NCI-H1930 (cell line): Measurements from ENCODE around the gene DPH2.

Experiments used
- DNase-seq, 2 experiments: peaks; one replicate each; lab custom pipeline; 2025; lab: John Stamatoyannopoulos, UW

Gene DPH2

GRCh38 chr1:43969746-43970466 is at the start of gene DPH2:
Gene DPH2, plus strand, starts transcription at chr1:43970010. Its CDS starts 166 bp downstream, at chr1:43970176.
- DNase-seq, result peak; percentile 94 to 95

- no peak for DNase-seq
Observed at GRCh38 chr1:43921022-43921421, 48.8 kb upstream of the DPH2 start.

- no peak for DNase-seq
Observed at GRCh38 chr1:43924516-43924915, 45.3 kb upstream of the DPH2 start.

- no peak for DNase-seq
Observed at GRCh38 chr1:43925846-43926245, 44.0 kb upstream of the DPH2 start.

- no peak for DNase-seq
Observed at GRCh38 chr1:43930168-43930948, 39.5 kb upstream of the DPH2 start.

- DNase-seq, result no peak
Observed at GRCh38 chr1:43930949-43931275, 38.9 kb upstream of the DPH2 start.

- no peak for DNase-seq
Observed at GRCh38 chr1:43931711-43932660, 37.8 kb upstream of the DPH2 start.

- no peak for DNase-seq
Observed at GRCh38 chr1:43932786-43933385, 36.9 kb upstream of the DPH2 start.

- DNase-seq, result peak; percentile 22 to 36
Observed at GRCh38 chr1:43933386-43934100, 36.3 kb upstream of the DPH2 start, which contains the start of gene ARTN. Gene ARTN, plus strand, starts transcription at chr1:43933801. Its CDS starts 1,856 bp downstream, at chr1:43935657.

GRCh38 chr1:43934101-43934985 is 35.5 kb upstream of the DPH2 start:
- DNase-seq, result peak; percentile 20 to 60

- DNase-seq, result no peak
Observed at GRCh38 chr1:43934986-43935324, 34.9 kb upstream of the DPH2 start.

GRCh38 chr1:43935711-43936427 is 33.9 kb upstream of the DPH2 start:
- DNase-seq, result no peak

GRCh38 chr1:43936431-43937151 is 33.2 kb upstream of the DPH2 start:
- DNase-seq, result peak in 1 of 2 experiments; percentile 22

GRCh38 chr1:43937179-43937865 is 32.5 kb upstream of the DPH2 start:
- no peak for DNase-seq

GRCh38 chr1:43938383-43938782 is 31.4 kb upstream of the DPH2 start:
- DNase-seq, result no peak

GRCh38 chr1:43938892-43939587 is 30.8 kb upstream of the DPH2 start:
- DNase-seq, result no peak

GRCh38 chr1:43942411-43942810 is 27.4 kb upstream of the DPH2 start:
- no peak for DNase-seq

- no peak for DNase-seq
Observed at GRCh38 chr1:43944860-43945259, 24.9 kb upstream of the DPH2 start.
